BJ (cell line): ENCODE measurements around the gene PSMD2. TPM values are rescaled to one million over a fixed set of nuclear protein-coding genes. Genes with fewer than 3 reads are reported as not detected.

Experiments used
- CTCF ChIA-PET: fragments of 350-600 bp; formaldehyde crosslinking; extraction: SDS; loops from one replicate; lab custom pipeline; 2021; ENCODE audit warnings: antibody characterized with exemption, inconsistent platforms; lab: Yijun Ruan, JAX
- POLR2A ChIA-PET: fragments of 300-600 bp; sonication (Branson Sonifier 250); formaldehyde crosslinking; extraction: SDS; loops from one replicate; lab custom pipeline; 2021; ENCODE audit warnings: antibody characterized with exemption; lab: Charles Lee
- DNase-seq: peaks from one replicate; pipeline ENCODE4 v3.0.0-alpha.2; 2011; ENCODE audit warnings: low read depth
- H3K27me3 ChIP-seq: 2 replicates; pipeline ENCODE4 v1.6.0; 2011; ENCODE audit warnings: low read length; ENCODE audit not compliant: control insufficient read depth, insufficient read depth
- H3K36me3 ChIP-seq: 2 replicates; pipeline ENCODE4 v1.5.1; 2011; ENCODE audit warnings: low read length; ENCODE audit not compliant: control insufficient read depth, insufficient read depth
- H3K4me3 ChIP-seq: 2 replicates; pipeline ENCODE4 v1.5.1; 2011; ENCODE audit warnings: low read depth, mild to moderate bottlenecking, control low read depth, low read length
- polyA plus RNA-seq: library from polyadenylated mRNA; depleted of rRNA; stranded (reverse); fragments of >200 nt; gene quantifications from 2 replicates; pipeline ENCODE4 v1.2.3, GENCODE V29; 2011
- TF ChIP-seq, protein P1 (sequence below): IDR thresholded peaks from 2 replicates; pipeline ENCODE4 v1.5.1; 2011; ENCODE audit warnings: low read depth, mild to moderate bottlenecking, control low read depth, inconsistent platforms, low read length, moderate library complexity; ENCODE audit not compliant: insufficient read depth

The PSMD2 gene
- polyA plus RNA-seq, 1 experiment, result 330 TPM

DNA sequence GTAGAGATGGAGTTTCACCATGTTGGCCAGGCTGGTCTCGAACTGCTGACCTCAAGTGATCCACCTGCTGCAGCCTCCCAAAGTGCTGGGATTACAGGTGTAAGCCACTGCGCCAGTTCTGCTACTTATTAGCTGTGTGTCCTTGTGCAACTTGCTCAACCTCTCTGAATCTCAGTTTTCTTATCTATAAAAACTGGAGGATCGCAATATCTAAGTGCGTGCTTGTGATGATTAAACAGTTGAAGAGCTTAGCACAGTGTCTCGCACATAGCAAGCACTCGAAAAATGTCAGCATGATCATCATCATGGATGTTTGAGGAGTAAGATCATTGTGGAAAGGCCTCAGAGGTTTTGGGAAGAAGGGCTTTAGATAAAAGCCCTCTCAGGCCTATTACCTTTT is 51.6 kb downstream of the PSMD2 start:
- H3K27me3 ChIP-seq, result no peaks in the 10 kb centered on the region
- POLR2A ChIA-PET, result no interaction called here
- TF ChIP-seq, protein P1, sequence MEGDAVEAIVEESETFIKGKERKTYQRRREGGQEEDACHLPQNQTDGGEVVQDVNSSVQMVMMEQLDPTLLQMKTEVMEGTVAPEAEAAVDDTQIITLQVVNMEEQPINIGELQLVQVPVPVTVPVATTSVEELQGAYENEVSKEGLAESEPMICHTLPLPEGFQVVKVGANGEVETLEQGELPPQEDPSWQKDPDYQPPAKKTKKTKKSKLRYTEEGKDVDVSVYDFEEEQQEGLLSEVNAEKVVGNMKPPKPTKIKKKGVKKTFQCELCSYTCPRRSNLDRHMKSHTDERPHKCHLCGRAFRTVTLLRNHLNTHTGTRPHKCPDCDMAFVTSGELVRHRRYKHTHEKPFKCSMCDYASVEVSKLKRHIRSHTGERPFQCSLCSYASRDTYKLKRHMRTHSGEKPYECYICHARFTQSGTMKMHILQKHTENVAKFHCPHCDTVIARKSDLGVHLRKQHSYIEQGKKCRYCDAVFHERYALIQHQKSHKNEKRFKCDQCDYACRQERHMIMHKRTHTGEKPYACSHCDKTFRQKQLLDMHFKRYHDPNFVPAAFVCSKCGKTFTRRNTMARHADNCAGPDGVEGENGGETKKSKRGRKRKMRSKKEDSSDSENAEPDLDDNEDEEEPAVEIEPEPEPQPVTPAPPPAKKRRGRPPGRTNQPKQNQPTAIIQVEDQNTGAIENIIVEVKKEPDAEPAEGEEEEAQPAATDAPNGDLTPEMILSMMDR, result no peak
- peaks cover 5% of the 10 kb centered on the region for H3K36me3 ChIP-seq
- DNase-seq, result no peak
- CTCF ChIA-PET, result interaction anchor here (1.0 kb wide), 1 partner anchor 163 kb away, joined by 4 read pairs; no protein-coding TSS in a partner anchor
- no peak overlapping the region for H3K4me3 ChIP-seq

DNA sequence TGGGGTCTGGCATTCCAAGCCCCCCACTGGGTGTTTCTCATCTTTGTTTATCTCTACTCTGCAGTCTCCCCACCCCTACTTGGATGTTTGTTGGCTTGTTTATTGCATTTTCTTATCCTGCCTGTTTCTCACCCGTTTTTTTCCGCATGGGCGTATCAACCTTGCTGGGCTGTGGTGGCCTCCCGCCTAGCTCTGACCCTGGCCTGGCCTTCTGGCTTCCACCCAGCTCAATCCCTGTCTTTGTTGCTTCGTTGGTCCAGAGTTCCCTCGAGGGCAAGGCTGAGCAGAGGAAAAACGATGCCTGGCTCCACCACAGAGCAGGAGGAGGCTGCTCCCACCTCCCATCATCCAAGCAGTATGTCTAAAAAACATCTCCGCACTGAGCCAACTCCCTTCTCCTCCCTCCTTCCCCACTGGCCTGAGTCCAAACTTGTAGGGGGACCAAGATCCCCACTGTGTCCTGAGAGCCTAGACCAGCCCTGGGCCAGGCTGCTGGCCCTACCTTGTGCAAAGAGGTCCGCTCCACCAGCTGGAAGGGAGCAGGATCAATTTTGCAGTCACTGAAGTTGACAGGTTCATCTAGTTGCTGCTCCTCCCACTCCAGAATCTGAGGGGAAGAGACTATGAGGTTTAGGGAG is 52.6 kb downstream of the PSMD2 start:
- DNase-seq, result no peak
- Histone ChIP-seq H3K27me3 (no peaks in the 10 kb centered on the region), H3K4me3 (no peak overlapping the region), H3K36me3 (peaks cover 6% of the 10 kb centered on the region)
- TF ChIP-seq, protein P1, result no peak
- ChIA-PET CTCF (interaction anchor here (1.0 to 4.9 kb wide), 2 partner anchors 10 to 162 kb away, joined by 4 to 65 read pairs; partner anchors contain the start of gene FAM131A), POLR2A (no interaction called here)

DNA sequence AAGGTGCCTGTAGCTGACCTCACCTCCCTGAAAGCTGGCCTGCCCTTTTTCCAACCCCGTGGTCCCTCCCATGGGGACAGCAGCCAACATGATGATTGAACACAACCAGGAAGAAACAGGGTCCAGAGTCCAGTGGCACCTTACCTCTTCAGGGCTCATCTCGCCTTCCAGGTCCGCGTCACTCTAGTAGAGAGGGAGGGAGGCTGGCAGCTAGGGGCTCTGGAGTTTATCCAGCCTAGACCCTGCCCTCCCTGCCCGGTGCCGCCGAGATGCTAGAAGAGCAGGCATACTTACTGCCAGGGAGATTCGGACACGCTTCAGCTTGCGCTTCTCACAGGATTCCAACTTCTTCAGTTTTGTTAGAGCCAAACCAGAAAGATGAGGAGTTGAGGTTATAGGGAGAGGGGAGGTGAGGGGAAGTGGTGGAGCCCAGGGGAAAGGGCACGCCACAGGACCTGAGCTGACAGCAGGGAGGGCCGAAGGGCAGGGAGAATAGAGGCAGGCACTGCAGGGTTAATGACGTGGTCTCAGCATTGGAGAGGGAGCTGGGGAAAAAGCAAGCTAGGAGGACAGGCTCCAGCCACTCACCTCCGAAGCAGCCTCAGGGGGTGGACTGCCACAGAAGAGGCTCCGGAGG is 53.2 kb downstream of the PSMD2 start:
- no peaks in the 10 kb centered on the region for H3K27me3 ChIP-seq
- TF ChIP-seq, protein P1, result no peak
- H3K36me3 ChIP-seq, result peaks cover 7% of the 10 kb centered on the region
- ChIA-PET CTCF (interaction anchor here (0.7 to 4.9 kb wide), 4 partner anchors 11 to 189 kb away, joined by 3 to 65 read pairs (median 3); partner anchors contain the start of gene FAM131A), POLR2A (no interaction called here)
- no peak for DNase-seq
- H3K4me3 ChIP-seq, result no peak overlapping the region

DNA sequence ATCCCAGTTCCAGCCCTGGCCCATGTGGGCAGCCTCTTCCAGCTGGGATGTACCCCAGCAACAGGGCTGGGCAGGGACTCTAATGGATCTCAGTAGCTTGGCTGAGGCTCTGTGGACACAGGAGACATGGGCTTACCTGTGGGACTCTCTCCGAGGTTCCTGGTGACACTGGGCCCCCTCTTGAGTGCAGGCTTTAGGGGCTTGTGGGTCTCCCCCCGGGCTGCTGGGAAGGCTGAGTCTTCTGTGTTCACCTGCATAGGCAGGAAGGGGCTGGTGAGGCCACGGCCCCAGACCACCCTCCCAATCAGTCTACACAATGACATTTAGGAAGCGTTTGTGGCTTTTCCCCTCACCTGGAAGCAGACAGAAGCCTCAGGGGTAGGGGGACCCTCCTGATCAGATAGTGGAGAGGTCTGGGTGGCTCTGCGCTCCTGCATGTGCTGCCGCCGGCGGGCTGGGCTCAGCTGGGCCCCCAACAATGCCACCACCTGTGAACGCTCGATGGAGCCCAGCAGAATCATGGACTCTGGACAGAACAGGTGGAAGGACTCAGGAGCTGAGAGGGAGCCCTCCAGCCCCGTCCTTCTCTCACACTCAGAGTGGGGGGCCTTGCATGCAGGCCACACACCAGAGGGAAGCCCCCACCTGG is 54.0 kb downstream of the PSMD2 start:
- CTCF ChIA-PET, result interaction anchor here (0.7 to 4.9 kb wide), 12 partner anchors 11 to 335 kb away, joined by 3 to 65 read pairs (median 4); partner anchors contain the start of genes ABCC5, EPHB3 and FAM131A

More for the DNA sequence above, 54.0 kb downstream of the PSMD2 start:
- Histone ChIP-seq H3K36me3 (peaks cover 7% of the 10 kb centered on the region), H3K4me3 (no peak overlapping the region), H3K27me3 (no peaks in the 10 kb centered on the region)
- TF ChIP-seq, protein P1, result no peak
- no peak for DNase-seq
- POLR2A ChIA-PET, result no interaction called here
